ENCODE measurements around the gene ECHS1. TPM values are rescaled to one million over a fixed set of nuclear protein-coding genes. Genes with fewer than 3 reads are reported as not detected.

ECHS1 gene
- total RNA-seq, 1 donor from 2014 or later: 103 TPM

DNA sequence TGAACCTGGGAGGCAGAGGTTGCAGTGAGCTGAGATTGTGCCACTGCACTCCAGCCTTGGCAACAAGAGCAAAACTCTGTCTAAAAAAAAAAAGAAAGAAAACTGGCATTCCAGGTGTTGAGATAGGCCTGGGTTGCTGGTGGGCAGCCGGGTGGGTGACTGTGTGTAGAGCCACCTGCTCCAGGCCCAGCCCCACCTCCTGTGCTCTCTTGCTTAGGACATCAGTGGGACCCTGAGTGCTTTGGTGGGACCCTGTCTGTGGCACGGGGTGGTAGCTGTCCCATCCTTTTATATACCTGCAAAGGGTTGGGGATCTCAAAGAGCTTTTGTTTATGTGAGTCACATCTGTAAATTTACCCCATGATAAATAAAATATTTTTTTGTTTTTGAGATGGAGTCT, 12.1 kb upstream of the ECHS1 start:
- no peaks in the 10 kb centered on the region for H3K36me3 Mint-ChIP-seq (ENCODE audit: low read depth)
- no peak overlapping the region for H3K27ac Mint-ChIP-seq (ENCODE audit: unreplicated experiment)
- TF ChIP-seq CTCF (conservative IDR thresholded peaks at IDR 0.05): no peak
- no peak overlapping the region for H3K4me3 Mint-ChIP-seq
- H3K27me3 Mint-ChIP-seq (ENCODE audit: low read depth): no peaks in the 10 kb centered on the region
- H3K4me1 Mint-ChIP-seq: peaks cover 11% of the 10 kb centered on the region
- H3K9me3 Mint-ChIP-seq: no peaks in the 10 kb centered on the region
- no peak for DNase-seq (ENCODE audit: low read depth, low spot score)

DNA sequence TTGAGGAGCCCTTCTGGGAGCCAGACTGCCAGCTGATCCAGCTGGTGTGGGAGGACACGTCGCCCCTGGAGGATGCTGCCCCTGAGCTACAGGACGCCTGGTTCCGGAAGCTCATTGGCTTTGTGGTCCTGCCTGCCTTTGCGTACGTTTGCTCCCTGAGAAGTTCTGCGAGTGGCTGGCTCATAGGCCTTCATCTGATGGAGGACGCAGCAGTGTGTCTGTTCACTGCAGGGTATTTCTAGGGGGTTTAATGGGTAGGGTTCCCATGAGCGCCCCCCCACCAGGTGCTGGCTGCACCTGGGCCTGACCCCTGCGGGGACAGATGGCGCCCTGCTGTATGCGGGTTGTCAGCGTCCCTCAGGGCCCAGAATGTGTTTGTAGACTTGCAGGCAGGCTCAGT, 10.9 kb upstream of the ECHS1 start:
- Mint-ChIP-seq H3K36me3 (ENCODE audit: low read depth) (no peaks in the 10 kb centered on the region), H3K27ac (ENCODE audit: unreplicated experiment) (no peak overlapping the region), H3K4me1 (peaks cover 6% of the 10 kb centered on the region), H3K9me3 (no peaks in the 10 kb centered on the region), H3K4me3 (no peak overlapping the region), H3K27me3 (ENCODE audit: low read depth) (no peaks in the 10 kb centered on the region)
- no peak for TF ChIP-seq CTCF (conservative IDR thresholded peaks at IDR 0.05)
- no peak for DNase-seq (ENCODE audit: low read depth, low spot score)

DNA sequence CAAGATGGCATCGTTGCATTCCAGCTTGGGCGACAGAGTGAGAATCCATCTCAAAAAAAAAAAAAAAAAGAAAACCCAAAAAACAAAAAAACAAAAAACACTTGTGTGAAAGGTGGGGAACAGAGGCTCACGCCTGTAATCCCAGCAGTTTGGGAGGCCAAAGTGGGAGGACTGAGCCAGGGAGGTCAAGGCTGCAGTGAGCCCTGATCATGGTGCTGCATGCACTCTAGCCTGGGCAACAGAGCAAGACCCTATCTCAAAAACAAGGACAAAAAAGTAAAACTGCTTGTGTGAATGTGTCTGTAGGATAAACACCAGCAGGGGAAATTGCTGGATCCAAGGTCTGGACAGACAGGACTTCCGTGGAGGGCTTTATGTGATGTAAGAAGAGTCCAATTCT, 10.4 kb upstream of the ECHS1 start:
- H3K27ac Mint-ChIP-seq (ENCODE audit: unreplicated experiment): no peak overlapping the region
- no peak for TF ChIP-seq CTCF (conservative IDR thresholded peaks at IDR 0.05)
- no peak overlapping the region for H3K4me3 Mint-ChIP-seq
- peaks cover 6% of the 10 kb centered on the region for H3K4me1 Mint-ChIP-seq
- no peaks in the 10 kb centered on the region for H3K9me3 Mint-ChIP-seq
- H3K27me3 Mint-ChIP-seq (ENCODE audit: low read depth): no peaks in the 10 kb centered on the region
- no peaks in the 10 kb centered on the region for H3K36me3 Mint-ChIP-seq (ENCODE audit: low read depth)
- DNase-seq (ENCODE audit: low read depth, low spot score): no peak

DNA sequence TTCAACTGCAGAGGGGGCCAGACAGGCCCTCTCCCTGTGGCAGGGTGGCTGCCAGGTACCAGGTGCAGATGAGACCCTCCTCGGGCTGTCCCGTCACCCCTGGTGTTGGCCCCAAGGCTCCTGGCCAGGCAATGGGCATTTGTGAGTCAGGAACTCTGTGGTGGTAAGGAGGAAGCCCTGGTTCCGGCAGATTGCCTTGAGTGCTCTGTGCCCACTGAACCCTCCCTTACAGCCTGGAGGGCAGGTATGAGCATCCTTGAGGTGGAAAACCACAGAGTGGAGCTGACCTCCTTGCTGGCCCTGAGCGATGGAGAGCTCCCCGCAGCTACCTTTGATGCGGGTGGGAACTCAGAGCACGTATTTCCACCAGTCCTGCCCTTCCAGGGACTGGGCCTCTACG, 7.9 kb upstream of the ECHS1 start:
- no peak overlapping the region for H3K27ac Mint-ChIP-seq (ENCODE audit: unreplicated experiment)
- no peaks in the 10 kb centered on the region for H3K9me3 Mint-ChIP-seq
- H3K4me3 Mint-ChIP-seq: peak overlapping the region; percentile 36
- DNase-seq (ENCODE audit: low read depth, low spot score): no peak
- no peak for TF ChIP-seq CTCF (conservative IDR thresholded peaks at IDR 0.05)
- H3K27me3 Mint-ChIP-seq (ENCODE audit: low read depth): peaks cover 4% of the 10 kb centered on the region
- H3K36me3 Mint-ChIP-seq (ENCODE audit: low read depth): no peaks in the 10 kb centered on the region
- peaks cover 6% of the 10 kb centered on the region for H3K4me1 Mint-ChIP-seq

DNA sequence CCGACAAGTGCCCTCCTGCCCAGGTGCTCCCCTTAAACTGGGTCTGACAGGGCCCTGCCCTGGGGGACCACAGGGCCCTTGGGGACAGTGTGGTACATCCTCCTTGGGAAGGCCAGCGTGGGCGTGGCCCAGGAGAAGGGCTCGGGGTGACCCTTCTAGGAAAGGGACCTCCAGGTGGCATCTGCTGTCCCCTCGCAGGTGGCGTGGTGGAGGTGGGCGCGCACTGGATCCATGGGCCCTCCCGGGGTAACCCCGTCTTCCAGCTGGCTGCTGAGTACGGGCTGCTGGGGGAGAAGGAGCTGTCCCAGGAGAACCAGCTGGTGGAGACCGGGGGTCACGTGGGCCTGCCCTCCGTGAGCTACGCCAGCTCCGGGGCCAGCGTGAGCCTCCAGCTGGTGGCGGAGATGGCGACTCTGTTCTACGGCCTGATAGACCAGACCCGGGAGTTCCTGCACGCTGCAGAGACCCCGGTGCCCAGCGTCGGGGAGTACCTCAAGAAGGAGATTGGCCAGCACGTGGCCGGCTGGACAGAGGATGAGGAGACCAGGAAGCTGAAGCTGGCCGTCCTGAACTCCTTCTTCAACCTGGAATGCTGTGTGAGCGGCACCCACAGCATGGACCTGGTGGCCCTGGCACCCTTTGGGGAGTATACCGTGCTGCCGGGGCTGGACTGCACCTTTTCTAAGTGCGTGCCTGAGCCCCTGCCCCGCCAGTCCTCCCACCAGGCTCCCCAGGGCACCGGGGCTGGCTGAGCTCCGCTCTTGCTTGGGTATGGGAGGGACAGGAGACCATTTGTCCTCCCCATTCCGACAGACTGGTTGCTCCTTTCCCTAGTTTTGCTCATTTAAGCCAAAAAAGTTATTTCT, 6.9 kb upstream of the ECHS1 start:
- peaks cover 4% of the 10 kb centered on the region for H3K27me3 Mint-ChIP-seq (ENCODE audit: low read depth)
- TF ChIP-seq CTCF (conservative IDR thresholded peaks at IDR 0.05): no peak
- peaks cover 15% of the 10 kb centered on the region for H3K4me1 Mint-ChIP-seq
- no peaks in the 10 kb centered on the region for H3K9me3 Mint-ChIP-seq
- no peak overlapping the region for H3K27ac Mint-ChIP-seq (ENCODE audit: unreplicated experiment)
- H3K36me3 Mint-ChIP-seq (ENCODE audit: low read depth): no peaks in the 10 kb centered on the region
- DNase-seq (ENCODE audit: low read depth, low spot score): no peak
- peak overlapping the region; percentile 36 for H3K4me3 Mint-ChIP-seq

Measured in neural crest cell (in vitro differentiated cells).